Sigmoid colon (tissue), 4 donors: ENCODE measurements around the gene RAPGEF2.

ENCODE experiments used
- EP300 ChIP-seq, 4 donors: sonication (generic); formaldehyde crosslinking; IDR thresholded peaks; one replicate each; pipeline ENCODE4 v1.6.1; 2017; ENCODE audit warnings: antibody characterized with exemption in 4 of 4
- POLR2AphosphoS5 ChIP-seq, 4 donors: sonication (generic); formaldehyde crosslinking; IDR thresholded peaks; one replicate each; pipeline ENCODE4 v1.6.1; 2017; ENCODE audit warnings: antibody characterized with exemption in 4 of 4
- TF ChIP-seq, protein P1 (sequence below), 4 experiments: fragments of 450-650 bp in 3 of 4; fragments of 200-600 bp in 1 of 4; IDR thresholded peaks; one replicate each; pipeline ENCODE4 v1.5.1; 2016 to 2019; ENCODE audit warnings: antibody characterized with exemption in 4 of 4, mild to moderate bottlenecking in 3 of 4, moderate library complexity in 2 of 4

- TF ChIP-seq, protein P1, sequence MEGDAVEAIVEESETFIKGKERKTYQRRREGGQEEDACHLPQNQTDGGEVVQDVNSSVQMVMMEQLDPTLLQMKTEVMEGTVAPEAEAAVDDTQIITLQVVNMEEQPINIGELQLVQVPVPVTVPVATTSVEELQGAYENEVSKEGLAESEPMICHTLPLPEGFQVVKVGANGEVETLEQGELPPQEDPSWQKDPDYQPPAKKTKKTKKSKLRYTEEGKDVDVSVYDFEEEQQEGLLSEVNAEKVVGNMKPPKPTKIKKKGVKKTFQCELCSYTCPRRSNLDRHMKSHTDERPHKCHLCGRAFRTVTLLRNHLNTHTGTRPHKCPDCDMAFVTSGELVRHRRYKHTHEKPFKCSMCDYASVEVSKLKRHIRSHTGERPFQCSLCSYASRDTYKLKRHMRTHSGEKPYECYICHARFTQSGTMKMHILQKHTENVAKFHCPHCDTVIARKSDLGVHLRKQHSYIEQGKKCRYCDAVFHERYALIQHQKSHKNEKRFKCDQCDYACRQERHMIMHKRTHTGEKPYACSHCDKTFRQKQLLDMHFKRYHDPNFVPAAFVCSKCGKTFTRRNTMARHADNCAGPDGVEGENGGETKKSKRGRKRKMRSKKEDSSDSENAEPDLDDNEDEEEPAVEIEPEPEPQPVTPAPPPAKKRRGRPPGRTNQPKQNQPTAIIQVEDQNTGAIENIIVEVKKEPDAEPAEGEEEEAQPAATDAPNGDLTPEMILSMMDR (IDR thresholded peaks at IDR 0.05): no peak
- TF ChIP-seq EP300 (IDR thresholded peaks at IDR 0.05) (no peak), POLR2AphosphoS5 (IDR thresholded peaks at IDR 0.05) (no peak)
Observed at GRCh38 chr4:159328766-159329165, 225.9 kb downstream of the RAPGEF2 start.
